ENCODE results near the gene TACC2. TPM values are rescaled to one million over a fixed set of nuclear protein-coding genes. Genes with fewer than 3 reads are reported as not detected.

Gene TACC2
- total and polyA plus RNA-seq, 9 of the 15 experiments (the other 6 are each of a cell fraction or from before 2014, with no cell fraction given): under 0.01 to 0.35 (median 0.03) TPM; not detected in 6

GRCh38 chr10:122047560-122047959 is 58.6 kb downstream of the TACC2 start (continued):
- TF ChIP-seq ZC3H4 (CRISPR knock-in tag; IDR thresholded peaks at IDR 0.05; ENCODE audit: borderline replicate concordance): no peak
- TF ChIP-seq HMGN3 (IDR thresholded peaks at IDR 0.05; ENCODE audit: borderline replicate concordance, extremely low read depth, insufficient read length, low read depth, low read length): no peak
- no peak for TF ChIP-seq HDAC2 (IDR thresholded peaks at IDR 0.05)
- no peak for TF ChIP-seq ZKSCAN8 (CRISPR knock-in tag; IDR thresholded peaks at IDR 0.05)
- no peak for TF ChIP-seq ZFP1 (CRISPR knock-in tag; IDR thresholded peaks at IDR 0.05)

GRCh38 chr10:122049076-122049475 is 60.1 kb downstream of the TACC2 start:
- no peak overlapping the region for H3K4me3 ChIP-seq
- in situ Hi-C loops (cut with MboI): no loop called here
- no peaks in the 10 kb centered on the region for H4K20me1 ChIP-seq (replicated peaks; ENCODE audit: control insufficient read depth, insufficient read depth, low read length)
- no peaks in the 10 kb centered on the region for H3K36me3 ChIP-seq (ENCODE audit: control insufficient read depth, insufficient read depth, low read length)
- ChIA-PET POLR2A (no interaction called here), CTCF (ENCODE audit: low intra/inter-chr PET ratio) (no interaction called here)
- H3K9me3 ChIP-seq (replicated peaks; ENCODE audit: control insufficient read depth, insufficient read depth, low read depth, low read length): no peaks in the 10 kb centered on the region
- FAIRE-seq: no peak
- no peaks in the 10 kb centered on the region for H3K9me1 ChIP-seq (ENCODE audit: control insufficient read depth, insufficient read depth, low read length)
- H2AFZ ChIP-seq (ENCODE audit: low read depth, low read length): no peak overlapping the region
- BruUV-seq (replicated peaks): no TSS peak
- ATAC-seq: no peak
- H3K79me2 ChIP-seq (ENCODE audit: control insufficient read depth, insufficient read depth, low read length): no peaks in the 10 kb centered on the region
- intact Hi-C loops (cut with micrococcal nuclease): no loop called here
- DNase-seq (ENCODE audit: extremely low read depth in 1 of 4, low spot score in 3 of 4): no peak
- 1% methylated on average over 8 of the region's 9 CpGs for WGBS (ENCODE audit: insufficient coverage, low coverage, missing lambda C conversion rate)
- H3K27ac ChIP-seq (ENCODE audit: extremely low read depth, low read depth, low read length): no peak overlapping the region
- H3K4me2 ChIP-seq (ENCODE audit: insufficient read depth, low read length): no peak overlapping the region
- H3K27me3 ChIP-seq (ENCODE audit: control insufficient read depth in 2 of 2, insufficient read depth in 2 of 2, low read length in 2 of 2): peaks cover 12 to 32% of the 10 kb centered on the region in 2 experiments; a peak in 3 of 5 replicates
- no peak for TF ChIP-seq ATF1 (CRISPR knock-in tag; IDR thresholded peaks at IDR 0.05)
- no peak for TF ChIP-seq ATF1 (tag; IDR thresholded peaks at IDR 0.05)
- TF ChIP-seq, protein P1, sequence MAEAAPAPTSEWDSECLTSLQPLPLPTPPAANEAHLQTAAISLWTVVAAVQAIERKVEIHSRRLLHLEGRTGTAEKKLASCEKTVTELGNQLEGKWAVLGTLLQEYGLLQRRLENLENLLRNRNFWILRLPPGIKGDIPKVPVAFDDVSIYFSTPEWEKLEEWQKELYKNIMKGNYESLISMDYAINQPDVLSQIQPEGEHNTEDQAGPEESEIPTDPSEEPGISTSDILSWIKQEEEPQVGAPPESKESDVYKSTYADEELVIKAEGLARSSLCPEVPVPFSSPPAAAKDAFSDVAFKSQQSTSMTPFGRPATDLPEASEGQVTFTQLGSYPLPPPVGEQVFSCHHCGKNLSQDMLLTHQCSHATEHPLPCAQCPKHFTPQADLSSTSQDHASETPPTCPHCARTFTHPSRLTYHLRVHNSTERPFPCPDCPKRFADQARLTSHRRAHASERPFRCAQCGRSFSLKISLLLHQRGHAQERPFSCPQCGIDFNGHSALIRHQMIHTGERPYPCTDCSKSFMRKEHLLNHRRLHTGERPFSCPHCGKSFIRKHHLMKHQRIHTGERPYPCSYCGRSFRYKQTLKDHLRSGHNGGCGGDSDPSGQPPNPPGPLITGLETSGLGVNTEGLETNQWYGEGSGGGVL (CRISPR knock-in tag; IDR thresholded peaks at IDR 0.05): no peak
- TF ChIP-seq ZNF75A (CRISPR knock-in tag; IDR thresholded peaks at IDR 0.05): no peak
- no peaks in the 10 kb centered on the region; a peak in 1 of 5 replicates for H3K4me1 ChIP-seq (replicated peaks in 1 of 2; ENCODE audit: control insufficient read depth in 2 of 2, insufficient read depth in 2 of 2, low read length in 2 of 2)
- no peak overlapping the region for H3K9ac ChIP-seq (ENCODE audit: insufficient read depth in 1 of 2, low read depth in 2 of 2, low read length in 2 of 2)
